ENCODE data around the gene SDCBP2.
"Not testable (repeated sequence)": the region's sequence is repeated elsewhere in the genome, so short reads cannot be mapped to it uniquely, and the experiment has no call there.

Gene SDCBP2

GRCh38 chr20:1345756-1346093 lies 16.8 kb upstream of the SDCBP2 start:
- in situ Hi-C loops (cut with HindIII; ENCODE audit: low sequenced_read_pairs), result no loop called here
- TF ChIP-seq, protein P1, sequence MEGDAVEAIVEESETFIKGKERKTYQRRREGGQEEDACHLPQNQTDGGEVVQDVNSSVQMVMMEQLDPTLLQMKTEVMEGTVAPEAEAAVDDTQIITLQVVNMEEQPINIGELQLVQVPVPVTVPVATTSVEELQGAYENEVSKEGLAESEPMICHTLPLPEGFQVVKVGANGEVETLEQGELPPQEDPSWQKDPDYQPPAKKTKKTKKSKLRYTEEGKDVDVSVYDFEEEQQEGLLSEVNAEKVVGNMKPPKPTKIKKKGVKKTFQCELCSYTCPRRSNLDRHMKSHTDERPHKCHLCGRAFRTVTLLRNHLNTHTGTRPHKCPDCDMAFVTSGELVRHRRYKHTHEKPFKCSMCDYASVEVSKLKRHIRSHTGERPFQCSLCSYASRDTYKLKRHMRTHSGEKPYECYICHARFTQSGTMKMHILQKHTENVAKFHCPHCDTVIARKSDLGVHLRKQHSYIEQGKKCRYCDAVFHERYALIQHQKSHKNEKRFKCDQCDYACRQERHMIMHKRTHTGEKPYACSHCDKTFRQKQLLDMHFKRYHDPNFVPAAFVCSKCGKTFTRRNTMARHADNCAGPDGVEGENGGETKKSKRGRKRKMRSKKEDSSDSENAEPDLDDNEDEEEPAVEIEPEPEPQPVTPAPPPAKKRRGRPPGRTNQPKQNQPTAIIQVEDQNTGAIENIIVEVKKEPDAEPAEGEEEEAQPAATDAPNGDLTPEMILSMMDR (IDR thresholded peaks at IDR 0.05; ENCODE audit: low read depth, low read length, missing control alignments), result no peak
- H3K4me3 ChIP-seq (ENCODE audit: low read depth, low read length), result no peak overlapping the region
- DNase-seq (ENCODE audit: low read depth), result no peak

DNA sequence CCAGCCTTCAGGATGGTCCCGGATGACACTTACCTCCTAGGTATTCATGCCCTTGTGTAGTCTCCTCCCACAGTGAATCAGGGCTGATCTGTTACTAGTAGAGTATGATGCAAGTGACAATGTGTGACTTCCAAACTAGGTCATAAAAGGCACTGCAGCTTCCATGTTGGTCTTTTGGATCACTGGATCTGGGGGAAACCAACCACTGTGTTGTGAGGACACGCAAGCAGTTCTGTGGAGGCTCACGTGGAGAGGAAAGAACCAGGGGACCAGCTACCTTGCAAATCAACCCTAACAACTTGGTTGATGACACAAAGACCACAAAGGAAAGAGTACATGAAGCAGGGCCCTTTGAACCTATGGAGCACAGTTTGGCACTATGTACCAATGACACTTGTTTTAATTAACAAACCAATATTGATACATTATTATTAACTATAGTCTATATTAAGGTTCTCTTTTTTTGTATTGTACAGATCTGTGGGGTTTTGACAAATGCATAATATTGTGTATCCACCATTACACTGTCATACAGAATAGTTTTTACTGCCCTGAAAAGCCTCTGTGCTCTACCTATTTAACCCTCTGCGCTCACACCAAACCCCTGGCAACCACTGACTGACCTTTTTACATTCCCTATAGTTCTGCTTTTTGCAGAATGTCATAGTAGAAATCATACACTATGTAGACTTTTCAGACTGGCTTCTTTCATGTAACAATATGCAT lies 16.3 kb upstream of the SDCBP2 start:
- TF ChIP-seq, protein P1 (IDR thresholded peaks at IDR 0.05; ENCODE audit: low read depth, low read length, missing control alignments), result no peak
- in situ Hi-C loops (cut with HindIII; ENCODE audit: low sequenced_read_pairs), result no loop called here
- DNase-seq (ENCODE audit: low read depth), result no peak
- no peak overlapping the region for H3K4me3 ChIP-seq (ENCODE audit: low read depth, low read length)

DNA sequence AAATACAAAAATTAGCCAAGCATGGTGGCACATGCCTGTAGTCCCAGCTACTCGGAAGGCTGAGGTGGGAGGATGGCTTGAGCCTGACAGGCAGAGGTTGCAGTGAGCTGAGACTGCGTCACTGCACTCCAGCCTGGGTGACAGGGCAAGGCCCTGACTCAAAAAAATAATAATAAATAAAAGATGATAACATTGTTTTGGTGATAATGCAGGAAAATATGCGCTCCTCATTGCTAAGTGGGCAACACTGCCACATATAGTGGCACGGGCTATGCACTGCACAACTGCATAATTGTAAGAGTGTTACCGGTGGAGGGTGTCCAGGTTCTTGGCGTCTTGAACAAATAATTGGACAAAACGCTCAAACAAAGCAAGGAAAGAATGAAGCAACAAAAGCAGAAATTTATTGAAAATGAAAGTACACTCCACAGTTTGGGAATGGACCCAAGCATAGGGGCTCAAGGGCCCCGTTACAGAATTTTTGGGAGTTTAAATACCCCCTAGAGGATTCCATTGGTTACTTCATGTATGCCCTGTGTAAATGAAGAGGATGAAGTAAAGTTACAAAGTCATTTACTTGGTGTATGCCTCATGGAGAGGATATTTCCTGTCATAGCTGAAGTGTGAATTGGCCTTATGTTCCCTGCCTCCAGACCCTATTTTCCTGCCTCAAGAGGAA lies 14.6 kb upstream of the SDCBP2 start:
- in situ Hi-C loops (cut with HindIII; ENCODE audit: low sequenced_read_pairs); DNase-seq (ENCODE audit: low read depth); H3K4me3 ChIP-seq (ENCODE audit: low read depth, low read length): not testable (repeated sequence)

GRCh38 chr20:1341561-1342265 lies 12.8 kb upstream of the SDCBP2 start:
- in situ Hi-C loops (cut with HindIII; ENCODE audit: low sequenced_read_pairs), result no loop called here
- TF ChIP-seq, protein P1 (IDR thresholded peaks at IDR 0.05; ENCODE audit: low read depth, low read length, missing control alignments), result no peak
- H3K4me3 ChIP-seq (ENCODE audit: low read depth, low read length), result no peak overlapping the region
- no peak for DNase-seq (ENCODE audit: low read depth)

GRCh38 chr20:1338801-1339200 lies 9.9 kb upstream of the SDCBP2 start:
- H3K4me3 ChIP-seq (ENCODE audit: low read depth, low read length), result no peak overlapping the region
- TF ChIP-seq, protein P1 (IDR thresholded peaks at IDR 0.05; ENCODE audit: low read depth, low read length, missing control alignments), result no peak
- no peak for DNase-seq (ENCODE audit: low read depth)
- in situ Hi-C loops (cut with HindIII; ENCODE audit: low sequenced_read_pairs), result no loop called here

DNA sequence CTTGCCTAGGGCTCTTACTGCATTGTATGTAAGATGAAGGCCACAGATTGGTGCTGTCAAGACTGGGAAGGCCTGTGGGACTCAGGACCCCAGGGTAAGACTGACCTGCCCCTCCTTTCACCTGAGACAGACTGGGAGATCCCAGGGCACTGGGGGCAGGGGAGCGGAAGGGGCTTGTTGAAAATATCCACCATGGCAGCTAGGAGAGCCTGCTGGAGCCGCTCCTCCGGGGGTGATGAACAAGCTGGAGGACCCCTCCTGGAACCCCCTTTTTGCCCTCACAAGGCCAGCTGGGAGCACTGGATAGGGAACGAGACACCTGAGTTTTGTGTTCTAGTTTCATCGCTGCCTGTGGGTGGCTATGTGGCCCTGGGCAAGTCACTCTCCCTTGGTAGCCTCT lies 9.2 kb upstream of the SDCBP2 start:
- TF ChIP-seq, protein P1 (IDR thresholded peaks at IDR 0.05; ENCODE audit: low read depth, low read length, missing control alignments), result no peak
- H3K4me3 ChIP-seq (ENCODE audit: low read depth, low read length), result no peak overlapping the region
- DNase-seq (ENCODE audit: low read depth), result no peak
- in situ Hi-C loops (cut with HindIII; ENCODE audit: low sequenced_read_pairs), result no loop called here

DNA sequence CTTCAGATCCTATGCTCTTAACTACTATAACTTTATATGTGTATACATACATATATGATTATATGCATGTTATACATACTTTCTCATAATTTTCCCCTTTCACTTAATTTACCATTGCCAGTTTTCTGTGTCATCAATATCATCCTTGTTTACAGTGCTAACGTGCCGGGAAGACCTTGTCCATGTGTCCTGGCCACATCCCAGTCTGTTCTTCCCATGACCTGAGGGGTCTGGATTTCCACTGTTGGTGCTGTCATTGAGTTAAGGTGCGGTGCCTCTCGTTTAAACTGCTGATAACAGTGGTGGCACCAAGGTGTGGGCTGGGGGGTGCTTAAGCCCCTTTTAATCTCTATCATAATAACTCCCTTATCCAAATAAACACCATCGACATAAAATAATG lies 8.5 kb upstream of the SDCBP2 start:
- in situ Hi-C loops (cut with HindIII; ENCODE audit: low sequenced_read_pairs), result no loop called here
- no peak for DNase-seq (ENCODE audit: low read depth)
- no peak overlapping the region for H3K4me3 ChIP-seq (ENCODE audit: low read depth, low read length)
- TF ChIP-seq, protein P1 (IDR thresholded peaks at IDR 0.05; ENCODE audit: low read depth, low read length, missing control alignments), result no peak

All from astrocyte of the cerebellum (primary cell).